ENCODE data around the gene IFNGR1.

IFNGR1 gene

DNA sequence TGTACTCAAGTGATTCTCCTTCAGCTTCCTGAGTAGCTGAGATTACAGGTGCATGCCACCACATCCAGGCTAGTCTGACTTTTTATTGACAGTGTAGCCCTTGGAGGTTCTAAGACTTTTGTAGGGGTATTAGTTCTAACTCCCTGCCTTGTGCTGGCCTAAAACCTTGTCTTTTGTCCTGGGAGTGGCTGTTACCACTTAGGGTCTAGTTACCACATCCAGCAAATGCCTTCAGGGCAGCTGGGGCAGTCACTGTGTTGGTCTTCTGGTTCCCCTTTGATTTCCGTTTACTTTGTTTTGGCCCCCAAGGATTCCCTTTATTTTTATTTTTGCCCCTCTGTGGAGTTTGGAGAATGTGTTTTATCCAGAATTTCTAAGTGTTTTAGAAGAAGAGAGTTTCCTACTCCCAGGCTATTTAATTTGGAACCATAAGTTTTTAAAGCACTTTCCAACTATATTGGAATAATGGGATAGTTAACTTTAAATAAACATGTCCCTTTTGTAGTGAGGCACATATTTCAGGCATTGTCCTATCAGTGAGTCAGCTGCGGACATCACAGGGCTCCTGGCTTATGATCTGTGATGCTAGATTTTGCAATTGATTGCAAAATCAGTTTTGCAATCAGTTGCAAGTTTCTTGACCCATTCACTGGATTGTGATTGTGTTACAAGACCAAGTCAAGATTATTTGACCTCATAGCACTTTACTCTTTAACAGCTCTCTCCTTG is 70.7 kb downstream of the IFNGR1 start:
- no peak for DNase-seq (ENCODE audit: low spot score)

Measured in CD4-positive, alpha-beta T cell treated with Interleukin-15 for 4 hours (primary cell).